Measurements from ENCODE around the gene STK11IP. TPM values are rescaled to one million over a fixed set of nuclear protein-coding genes. Genes with fewer than 3 reads are reported as not detected.

Gene STK11IP
- total and polyA plus RNA-seq, 7 experiments from 2014 or later: 6.8 to 46.4 (median 42.1) TPM

DNA sequence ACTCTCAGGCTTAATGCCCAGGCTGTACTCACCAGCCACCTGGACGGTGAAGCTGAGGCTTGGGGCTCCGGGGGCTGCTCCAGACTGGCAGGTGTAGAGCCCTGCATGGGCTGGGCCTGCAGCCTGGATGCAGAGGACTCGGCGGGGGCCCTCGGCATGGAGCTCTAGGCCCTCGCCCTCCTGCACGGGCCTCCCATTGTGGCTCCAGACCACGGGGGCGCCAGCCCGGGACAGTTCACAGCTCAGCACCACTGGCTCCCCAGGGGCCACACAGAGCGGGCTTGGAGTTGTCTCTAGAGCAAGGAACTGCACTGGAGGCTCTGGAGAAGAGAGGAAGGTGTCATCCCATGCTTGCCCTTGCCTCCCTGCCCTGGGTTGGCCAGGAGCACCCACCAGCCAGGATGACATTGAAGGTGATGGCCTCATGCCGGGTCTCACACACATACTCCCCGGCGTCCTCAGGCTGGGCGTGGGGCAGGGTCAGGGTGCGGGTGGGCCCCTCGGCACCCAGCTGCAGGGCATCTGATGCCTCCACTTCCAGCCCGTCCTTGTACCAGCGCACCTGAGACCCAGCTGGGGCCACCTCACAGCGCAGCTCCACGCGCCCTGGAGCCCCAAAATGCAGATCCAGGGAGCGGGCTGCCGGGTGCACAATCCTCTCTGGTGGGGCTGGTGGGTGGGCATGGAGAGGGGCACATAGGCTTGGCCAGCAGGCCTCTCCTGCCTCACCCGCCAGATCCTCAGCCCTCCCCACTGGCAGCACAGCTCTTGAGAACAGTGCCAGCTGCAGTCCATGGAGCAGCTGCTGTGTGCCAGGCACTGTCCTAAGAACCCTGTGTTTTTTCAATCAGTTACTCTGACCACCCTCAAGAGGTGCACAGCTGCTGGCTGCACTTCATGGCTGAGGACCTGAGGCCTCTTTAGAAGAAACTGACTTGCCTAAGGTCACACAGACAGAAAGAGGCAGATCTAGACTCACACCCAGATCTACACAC lies 39.6 kb upstream of the STK11IP start:
- Histone ChIP-seq H3K27me3 (ENCODE audit: control insufficient read depth in 2 of 2, insufficient read depth in 2 of 2, low read length in 2 of 2) (peaks cover 3 to 12% of the 10 kb centered on the region in 2 donors), H3K4me3 (ENCODE audit: low read length) (no peak overlapping the region), H3K9me3 (ENCODE audit: control insufficient read depth in 2 of 3, low read length in 3 of 3) (no peaks in the 10 kb centered on the region), H3K4me1 (ENCODE audit: control insufficient read depth in 2 of 2, insufficient read depth in 2 of 2, low read length in 2 of 2) (peaks cover 0 to 4% of the 10 kb centered on the region in 2 donors), H3K36me3 (ENCODE audit: control insufficient read depth in 2 of 3, insufficient read depth in 3 of 3, low read length in 3 of 3) (no peaks in the 10 kb centered on the region), H3K27ac (ENCODE audit: low read depth, low read length) (no peak overlapping the region)
- intact Hi-C loops (cut with micrococcal nuclease): no loop called here
- POLR2A ChIA-PET: no interaction called here
- no peak overlapping the region for H3K4me3 Mint-ChIP-seq
- H3K9me3 Mint-ChIP-seq: no peaks in the 10 kb centered on the region
- DNase-seq (no peak), ATAC-seq (no peak)
- no peaks in the 10 kb centered on the region for H3K36me3 Mint-ChIP-seq
- H3K27me3 Mint-ChIP-seq: peaks cover 4 to 49% (median 19%) of the 10 kb centered on the region in 5 donors
- H3K27ac Mint-ChIP-seq: no peak overlapping the region
- CTCF ChIA-PET: no interaction called here
- H3K4me1 Mint-ChIP-seq: peaks cover 0 to 11% (median 0%) of the 10 kb centered on the region in 7 donors

GRCh38 chr2:219559156-219559915 lies 38.3 kb upstream of the STK11IP start:
- no peak overlapping the region for H3K27ac ChIP-seq (ENCODE audit: low read depth, low read length)
- Mint-ChIP-seq H3K9me3 (no peaks in the 10 kb centered on the region), H3K4me1 (no peaks in the 10 kb centered on the region), H3K4me3 (no peak overlapping the region), H3K27ac (no peak overlapping the region), H3K36me3 (no peaks in the 10 kb centered on the region), H3K27me3 (peaks cover 4 to 46% (median 13%) of the 10 kb centered on the region in 5 donors)
- no peaks in the 10 kb centered on the region for H3K9me3 ChIP-seq (ENCODE audit: control insufficient read depth in 2 of 3, low read length in 3 of 3)
- no peaks in the 10 kb centered on the region for H3K36me3 ChIP-seq (ENCODE audit: control insufficient read depth in 2 of 3, insufficient read depth in 3 of 3, low read length in 3 of 3)
- H3K4me3 ChIP-seq (ENCODE audit: low read length): no peak overlapping the region
- CTCF ChIA-PET: interaction anchor here (0.6 to 1.7 kb wide), 5 partner anchors 16 to 83 kb away, joined by 4 to 8 read pairs (median 5); partner anchors contain the start of genes CHPF and TMEM198
- intact Hi-C loops (cut with micrococcal nuclease): no loop called here
- DNase-seq (no peak), ATAC-seq (no peak)
- POLR2A ChIA-PET: interaction anchor here (1.5 kb wide), 1 partner anchor 10 kb away, joined by 3 read pairs; no protein-coding TSS in a partner anchor
- H3K27me3 ChIP-seq (ENCODE audit: control insufficient read depth in 2 of 2, insufficient read depth in 2 of 2, low read length in 2 of 2): no peaks in the 10 kb centered on the region
- H3K4me1 ChIP-seq (ENCODE audit: control insufficient read depth in 2 of 2, insufficient read depth in 2 of 2, low read length in 2 of 2): no peaks in the 10 kb centered on the region

- peaks cover 2 to 41% (median 16%) of the 10 kb centered on the region in 5 donors for H3K27me3 Mint-ChIP-seq
- POLR2A ChIA-PET: interaction anchor here (1.5 kb wide), 1 partner anchor 11 kb away, joined by 3 read pairs; no protein-coding TSS in a partner anchor
Observed at GRCh38 chr2:219560037-219560892, 37.4 kb upstream of the STK11IP start.

GRCh38 chr2:219560893-219561178 lies 36.8 kb upstream of the STK11IP start:
- ChIA-PET CTCF (interaction anchor here (1.3 to 1.7 kb wide), 5 partner anchors 10 to 23 kb away, joined by 4 to 10 read pairs (median 5); partner anchors contain the start of genes CHPF, OBSL1 and TMEM198), POLR2A (interaction anchor here (1.5 kb wide), 1 partner anchor 12 kb away, joined by 3 read pairs; no protein-coding TSS in a partner anchor)
- Histone ChIP-seq H3K4me3 (ENCODE audit: low read length) (no peak overlapping the region), H3K27me3 (ENCODE audit: control insufficient read depth in 2 of 2, insufficient read depth in 2 of 2, low read length in 2 of 2) (no peaks in the 10 kb centered on the region), H3K36me3 (ENCODE audit: control insufficient read depth in 2 of 3, insufficient read depth in 3 of 3, low read length in 3 of 3) (no peaks in the 10 kb centered on the region), H3K27ac (ENCODE audit: low read depth, low read length) (no peak overlapping the region), H3K4me1 (ENCODE audit: control insufficient read depth in 2 of 2, insufficient read depth in 2 of 2, low read length in 2 of 2) (no peaks in the 10 kb centered on the region), H3K9me3 (ENCODE audit: control insufficient read depth in 2 of 3, low read length in 3 of 3) (no peaks in the 10 kb centered on the region)
- intact Hi-C loops (cut with micrococcal nuclease): loop anchor here (1.0 to 2.0 kb wide), 3 partner anchors 18 to 158 kb away; partner anchors contain the start of gene CHPF (in 1 of the 2)
- ATAC-seq (no peak), DNase-seq (no peak)
- Mint-ChIP-seq H3K9me3 (no peaks in the 10 kb centered on the region), H3K27ac (no peak overlapping the region), H3K36me3 (no peaks in the 10 kb centered on the region), H3K4me3 (no peak overlapping the region), H3K27me3 (peaks cover 0 to 37% (median 16%) of the 10 kb centered on the region in 5 donors), H3K4me1 (no peaks in the 10 kb centered on the region)

More at GRCh38 chr2:219560037-219560892, 37.4 kb upstream of the STK11IP start:
- ATAC-seq: peak; percentile 67
- intact Hi-C loops (cut with micrococcal nuclease): loop anchor here (1.0 to 2.0 kb wide), 3 partner anchors 17 to 157 kb away; partner anchors contain the start of gene CHPF (in 1 of the 2)
- no peaks in the 10 kb centered on the region for H3K9me3 Mint-ChIP-seq
- CTCF ChIA-PET: interaction anchor here (0.6 to 1.7 kb wide), 6 partner anchors 11 to 82 kb away, joined by 4 to 8 read pairs (median 4); partner anchors contain the start of genes CHPF, OBSL1 and TMEM198
- Histone ChIP-seq H3K27ac (ENCODE audit: low read depth, low read length) (no peak overlapping the region), H3K4me1 (ENCODE audit: control insufficient read depth in 2 of 2, insufficient read depth in 2 of 2, low read length in 2 of 2) (no peaks in the 10 kb centered on the region), H3K36me3 (ENCODE audit: control insufficient read depth in 2 of 3, insufficient read depth in 3 of 3, low read length in 3 of 3) (no peaks in the 10 kb centered on the region), H3K4me3 (ENCODE audit: low read length) (no peak overlapping the region), H3K27me3 (ENCODE audit: control insufficient read depth in 2 of 2, insufficient read depth in 2 of 2, low read length in 2 of 2) (no peaks in the 10 kb centered on the region), H3K9me3 (ENCODE audit: control insufficient read depth in 2 of 3, low read length in 3 of 3) (no peaks in the 10 kb centered on the region)
- H3K27ac Mint-ChIP-seq: no peak overlapping the region
- DNase-seq: peak in 2 of 9 donors; percentile 33 to 41
- H3K4me1 Mint-ChIP-seq: no peaks in the 10 kb centered on the region
- H3K4me3 Mint-ChIP-seq: no peak overlapping the region
- no peaks in the 10 kb centered on the region for H3K36me3 Mint-ChIP-seq

- ChIA-PET POLR2A (no interaction called here), CTCF (interaction anchor here (1.3 to 1.7 kb wide), 4 partner anchors 9 to 23 kb away, joined by 4 to 10 read pairs (median 4); partner anchors contain the start of genes CHPF, OBSL1 and TMEM198)
- H3K4me3 ChIP-seq (ENCODE audit: low read length): no peak overlapping the region
- no peaks in the 10 kb centered on the region for H3K4me1 ChIP-seq (ENCODE audit: control insufficient read depth in 2 of 2, insufficient read depth in 2 of 2, low read length in 2 of 2)
- ATAC-seq: no peak
- no peaks in the 10 kb centered on the region for H3K27me3 ChIP-seq (ENCODE audit: control insufficient read depth in 2 of 2, insufficient read depth in 2 of 2, low read length in 2 of 2)
- intact Hi-C loops (cut with micrococcal nuclease): loop anchor here in 1 of 2 donors (2.0 kb wide), 1 partner anchor 19 kb away; the partner anchor contains the start of gene CHPF
- DNase-seq: no peak
- H3K4me1 Mint-ChIP-seq: no peaks in the 10 kb centered on the region
- no peaks in the 10 kb centered on the region for H3K36me3 ChIP-seq (ENCODE audit: control insufficient read depth in 2 of 3, insufficient read depth in 3 of 3, low read length in 3 of 3)
- H3K4me3 Mint-ChIP-seq: no peak overlapping the region
- H3K9me3 Mint-ChIP-seq: no peaks in the 10 kb centered on the region
- H3K27ac ChIP-seq (ENCODE audit: low read depth, low read length): no peak overlapping the region
- no peaks in the 10 kb centered on the region for H3K9me3 ChIP-seq (ENCODE audit: control insufficient read depth in 2 of 3, low read length in 3 of 3)
- no peak overlapping the region for H3K27ac Mint-ChIP-seq
- H3K36me3 Mint-ChIP-seq: no peaks in the 10 kb centered on the region
- peaks cover 2 to 42% (median 15%) of the 10 kb centered on the region in 5 donors for H3K27me3 Mint-ChIP-seq
Observed at GRCh38 chr2:219561179-219562048, 36.2 kb upstream of the STK11IP start.
